LNCaP clone FGC (cell line): ENCODE data around the gene ABL2.

Experiments used
- DNase-seq: peaks from one replicate; pipeline ENCODE4 v3.0.0-alpha.2; 2011; ENCODE audit warnings: low read depth
- H3K4me3 ChIP-seq: 2 replicates; pipeline ENCODE4 v1.5.1; 2011; ENCODE audit warnings: mild to moderate bottlenecking, low read depth, low read length, control low read depth
- TF ChIP-seq, protein P1 (sequence below): IDR thresholded peaks from 2 replicates; pipeline ENCODE4 v1.5.1; 2012; ENCODE audit warnings: mild to moderate bottlenecking; ENCODE audit not compliant: control insufficient read depth, insufficient read depth; ENCODE audit errors: extremely low read depth

The ABL2 gene

DNA sequence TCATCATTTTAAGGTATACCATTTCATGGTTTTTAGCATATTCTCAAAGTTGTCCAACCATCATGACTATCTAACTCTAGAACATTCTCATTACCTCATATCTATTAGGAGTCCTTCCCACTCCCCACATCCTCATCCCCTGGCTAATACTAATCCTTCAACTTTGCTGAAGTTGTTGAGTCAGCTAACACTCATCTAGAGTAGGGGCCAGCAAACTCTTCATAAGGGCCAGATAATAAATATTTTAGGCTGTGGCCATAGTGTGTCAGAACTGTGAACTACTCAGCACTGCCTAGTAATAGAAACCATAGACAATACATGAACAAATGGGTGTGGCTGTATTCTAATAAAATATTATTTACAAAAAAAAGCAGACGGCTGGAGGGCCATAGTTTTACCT is 104.6 kb downstream of the ABL2 start:
- no peak for DNase-seq
- TF ChIP-seq, protein P1, sequence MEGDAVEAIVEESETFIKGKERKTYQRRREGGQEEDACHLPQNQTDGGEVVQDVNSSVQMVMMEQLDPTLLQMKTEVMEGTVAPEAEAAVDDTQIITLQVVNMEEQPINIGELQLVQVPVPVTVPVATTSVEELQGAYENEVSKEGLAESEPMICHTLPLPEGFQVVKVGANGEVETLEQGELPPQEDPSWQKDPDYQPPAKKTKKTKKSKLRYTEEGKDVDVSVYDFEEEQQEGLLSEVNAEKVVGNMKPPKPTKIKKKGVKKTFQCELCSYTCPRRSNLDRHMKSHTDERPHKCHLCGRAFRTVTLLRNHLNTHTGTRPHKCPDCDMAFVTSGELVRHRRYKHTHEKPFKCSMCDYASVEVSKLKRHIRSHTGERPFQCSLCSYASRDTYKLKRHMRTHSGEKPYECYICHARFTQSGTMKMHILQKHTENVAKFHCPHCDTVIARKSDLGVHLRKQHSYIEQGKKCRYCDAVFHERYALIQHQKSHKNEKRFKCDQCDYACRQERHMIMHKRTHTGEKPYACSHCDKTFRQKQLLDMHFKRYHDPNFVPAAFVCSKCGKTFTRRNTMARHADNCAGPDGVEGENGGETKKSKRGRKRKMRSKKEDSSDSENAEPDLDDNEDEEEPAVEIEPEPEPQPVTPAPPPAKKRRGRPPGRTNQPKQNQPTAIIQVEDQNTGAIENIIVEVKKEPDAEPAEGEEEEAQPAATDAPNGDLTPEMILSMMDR, result no peak
- H3K4me3 ChIP-seq, result no peak overlapping the region

DNA sequence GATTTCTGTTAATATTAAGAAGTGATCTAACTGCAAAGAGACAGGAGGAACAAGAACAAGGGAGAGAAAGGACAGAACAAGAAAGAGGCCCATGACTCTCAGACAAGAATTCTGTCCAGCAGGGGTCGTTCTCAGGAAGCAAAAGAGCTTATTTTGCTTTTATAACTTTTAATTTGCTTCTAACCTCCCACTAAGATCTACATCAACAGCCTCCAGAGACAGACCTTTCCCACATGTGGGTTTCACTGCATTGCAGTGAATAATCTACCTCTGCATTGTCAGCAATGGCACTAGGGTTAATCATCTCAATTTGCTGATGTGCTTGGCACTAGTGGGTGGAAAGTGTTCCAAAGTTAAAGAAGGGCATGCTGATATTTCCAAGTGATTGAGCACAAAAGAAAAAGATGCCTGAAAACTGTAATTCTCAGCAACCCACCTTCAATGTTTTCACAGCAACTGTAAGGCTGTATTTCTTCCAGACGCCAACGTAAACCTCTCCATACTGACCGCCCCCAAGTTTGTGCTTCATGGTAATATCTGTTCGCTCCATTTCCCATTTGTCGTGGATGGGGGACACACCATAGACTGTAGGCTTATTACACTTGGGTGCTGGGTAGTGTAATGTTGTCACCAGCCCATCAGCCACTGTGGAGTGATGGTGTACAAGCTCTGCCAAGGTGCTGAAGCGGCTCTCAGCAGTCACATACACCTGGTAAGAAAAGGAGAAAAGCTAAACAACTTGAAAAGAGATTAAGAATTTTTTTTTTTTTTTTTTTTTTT is 108.1 kb downstream of the ABL2 start:
- H3K4me3 ChIP-seq, result no peak overlapping the region
- DNase-seq, result no peak
- TF ChIP-seq, protein P1, result peak; percentile 52

DNA sequence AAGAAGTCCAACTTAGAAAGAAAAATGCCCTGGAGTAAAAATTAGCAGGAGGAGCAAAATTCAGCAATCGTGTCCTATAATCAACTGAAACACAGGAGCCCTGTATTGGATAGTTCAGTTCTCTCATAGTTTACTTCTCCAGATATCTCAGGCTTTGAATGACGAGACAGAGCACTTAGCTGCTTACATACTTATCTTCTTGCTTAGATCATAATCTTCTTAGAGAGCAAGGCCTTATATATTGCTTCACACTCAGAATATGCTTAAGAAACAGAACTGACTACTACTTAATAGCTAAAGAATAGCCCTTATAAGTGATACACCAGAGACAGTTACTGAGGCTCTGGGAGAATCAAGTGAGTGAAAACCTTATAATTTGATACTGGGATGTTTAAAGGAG is 108.7 kb downstream of the ABL2 start:
- no peak for DNase-seq
- no peak overlapping the region for H3K4me3 ChIP-seq
- TF ChIP-seq, protein P1, result no peak

- TF ChIP-seq, protein P1, result no peak
- no peak for DNase-seq
- H3K4me3 ChIP-seq, result no peak overlapping the region
Observed at GRCh38 chr1:179119513-179119912, 110.0 kb downstream of the ABL2 start.

DNA sequence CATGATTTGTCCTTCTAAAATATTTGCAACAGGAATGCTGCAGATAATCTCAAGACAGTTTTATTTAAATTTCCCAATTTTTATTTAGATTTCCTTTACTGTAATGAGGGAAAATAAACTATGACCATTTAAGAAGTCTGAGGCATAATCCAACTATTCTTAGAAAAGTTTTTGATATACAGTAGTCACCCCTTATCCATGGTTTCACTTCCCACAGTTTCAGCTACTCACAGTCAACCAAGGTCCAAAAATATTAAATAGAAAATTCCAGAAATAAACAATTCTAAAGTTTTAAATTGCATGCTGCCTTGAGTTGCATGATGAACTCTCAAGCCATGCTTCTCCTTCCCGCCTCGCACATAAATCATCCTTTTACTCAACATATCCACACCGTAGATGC is 114.3 kb downstream of the ABL2 start:
- no peak for DNase-seq
- TF ChIP-seq, protein P1, result no peak
- no peak overlapping the region for H3K4me3 ChIP-seq

DNA sequence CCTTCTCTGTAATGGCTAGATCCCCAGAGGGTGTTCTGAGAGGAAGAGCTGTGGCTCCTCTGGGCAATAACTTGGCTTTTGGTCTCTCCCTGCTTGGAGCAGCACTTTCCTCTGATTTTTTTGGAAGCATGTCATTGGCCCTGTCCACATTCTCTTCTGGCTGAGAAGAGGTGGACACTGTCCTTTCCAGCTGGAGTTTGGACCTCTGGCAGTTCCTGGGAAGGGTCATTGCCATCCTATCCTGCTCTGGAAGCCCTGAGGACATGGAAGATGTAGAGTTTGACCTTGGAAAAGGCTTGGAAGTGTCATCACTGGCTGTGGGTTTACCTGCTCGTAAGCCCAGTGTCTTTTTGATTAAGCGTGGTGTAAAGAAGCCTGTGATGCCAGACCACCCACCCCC is 120.8 kb downstream of the ABL2 start:
- DNase-seq, result no peak
- H3K4me3 ChIP-seq, result no peak overlapping the region

More for the DNA sequence above, 120.8 kb downstream of the ABL2 start:
- TF ChIP-seq, protein P1, result no peak
